GM21619 (cell line): ENCODE measurements around the gene E2F1.
"Not testable (repeated sequence)": the region's sequence is repeated elsewhere in the genome, so short reads cannot be mapped to it uniquely, and the experiment has no call there.

Experiments
- ATAC-seq: cut with Tn5 transposase; IDR thresholded peaks from one replicate; pipeline ENCODE4 v1.9.1; 2021; ENCODE audit not compliant: unreplicated experiment

E2F1 gene

GRCh38 chr20:33711446-33711738 is 25.2 kb upstream of the E2F1 start:
- ATAC-seq = no peak

GRCh38 chr20:33710681-33711445 is 24.7 kb upstream of the E2F1 start:
- ATAC-seq = no peak

- no peak for ATAC-seq
Observed at GRCh38 chr20:33709905-33710541, 23.8 kb upstream of the E2F1 start.

- ATAC-seq = no peak
Observed at GRCh38 chr20:33709398-33709797, 23.2 kb upstream of the E2F1 start.

GRCh38 chr20:33707668-33708067 is 21.5 kb upstream of the E2F1 start:
- no peak for ATAC-seq

- no peak for ATAC-seq
Observed at GRCh38 chr20:33704197-33704924, 18.2 kb upstream of the E2F1 start.

- no peak for ATAC-seq
Observed at GRCh38 chr20:33703498-33704137, 17.4 kb upstream of the E2F1 start.

GRCh38 chr20:33702861-33703260 is 16.7 kb upstream of the E2F1 start:
- ATAC-seq = no peak

GRCh38 chr20:33701629-33702450 is 15.7 kb upstream of the E2F1 start:
- ATAC-seq = no peak

- ATAC-seq = not testable (repeated sequence)
Observed at GRCh38 chr20:33700696-33701441, 14.7 kb upstream of the E2F1 start.

GRCh38 chr20:33698966-33699365 is 12.8 kb upstream of the E2F1 start:
- ATAC-seq = not testable (repeated sequence)

- no peak for ATAC-seq
Observed at GRCh38 chr20:33697129-33697528, 10.9 kb upstream of the E2F1 start.

GRCh38 chr20:33696448-33696847 is 10.3 kb upstream of the E2F1 start:
- ATAC-seq = no peak

- ATAC-seq = no peak
Observed at GRCh38 chr20:33694639-33695012, 8.4 kb upstream of the E2F1 start.

GRCh38 chr20:33693741-33694638 is 7.8 kb upstream of the E2F1 start:
- no peak for ATAC-seq

GRCh38 chr20:33693289-33693688 is 7.1 kb upstream of the E2F1 start:
- ATAC-seq = no peak

GRCh38 chr20:33689973-33690372 is 3.8 kb upstream of the E2F1 start:
- ATAC-seq = no peak

GRCh38 chr20:33689493-33689892 is 3.3 kb upstream of the E2F1 start:
- no peak for ATAC-seq

GRCh38 chr20:33688938-33689424 is 2.8 kb upstream of the E2F1 start:
- ATAC-seq = no peak
